GM13977 (cell line): ENCODE measurements around the gene URB1.

ENCODE experiments used
- DNase-seq: peaks from one replicate; pipeline ENCODE4 v3.0.0; 2012; ENCODE audit warnings: low spot score
- CTCF ChIP-seq: IDR thresholded peaks from 2 replicates; pipeline ENCODE4 v1.5.1; 2012; ENCODE audit warnings: mild to moderate bottlenecking, control low read depth; ENCODE audit not compliant: insufficient read depth; ENCODE audit errors: extremely low read depth, missing control alignments
- in situ Hi-C: fragments of 300-500 bp; cut with MboI; formaldehyde crosslinking; loops from one replicate; pipeline ENCODE4 v1.12.0; 2022; ENCODE audit warnings: low sequenced_read_pairs, low pct_unique_long_range_greater_than_20kb, mixed read lengths, inconsistent platforms; ENCODE audit not compliant: unreplicated experiment

Gene URB1

GRCh38 chr21:32348604-32349332, 44.0 kb downstream of the URB1 start:
- no peak for DNase-seq
- no peak for TF ChIP-seq CTCF
- in situ Hi-C loops = no loop called here

GRCh38 chr21:32347977-32348376, 44.8 kb downstream of the URB1 start:
- in situ Hi-C loops = no loop called here
- TF ChIP-seq CTCF = no peak
- DNase-seq = no peak

GRCh38 chr21:32347351-32347750, 45.5 kb downstream of the URB1 start:
- no peak for TF ChIP-seq CTCF
- in situ Hi-C loops = no loop called here
- no peak for DNase-seq

GRCh38 chr21:32346951-32347350, 45.9 kb downstream of the URB1 start:
- DNase-seq = no peak
- in situ Hi-C loops = no loop called here
- no peak for TF ChIP-seq CTCF

GRCh38 chr21:32340863-32341848, 51.7 kb downstream of the URB1 start:
- TF ChIP-seq CTCF = no peak
- in situ Hi-C loops = no loop called here
- DNase-seq = no peak

GRCh38 chr21:32338209-32338921, 54.4 kb downstream of the URB1 start:
- in situ Hi-C loops = no loop called here
- DNase-seq = no peak
- TF ChIP-seq CTCF = no peak
